Fibroblast of skin of scalp (primary cell): ENCODE results near the gene DCAF5.
"Not testable (repeated sequence)": the region's sequence is repeated elsewhere in the genome, so short reads cannot be mapped to it uniquely, and the experiment has no call there.

Experiments
- DNase-seq: peaks from one replicate; pipeline ENCODE4 v3.0.0-alpha.2; 2013

Gene DCAF5

GRCh38 chr14:69040353-69040752 lies 112.6 kb downstream of the DCAF5 start:
- no peak for DNase-seq

DNA sequence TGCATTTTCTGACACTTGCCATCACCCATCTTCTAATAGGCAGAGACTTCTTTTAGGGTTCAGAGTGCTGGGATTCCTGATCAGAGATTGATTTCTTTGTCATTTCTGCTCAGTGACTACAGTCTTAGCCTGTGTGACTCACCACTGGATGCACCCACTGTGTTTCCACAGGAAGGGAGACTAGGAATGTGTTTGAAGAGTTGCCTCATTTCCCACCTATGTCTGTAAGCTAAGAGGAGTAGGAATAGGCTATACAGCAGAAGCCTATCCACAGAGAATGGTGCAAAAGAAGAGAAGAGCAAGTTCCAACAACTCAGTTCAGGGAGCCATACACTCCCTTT lies 113.7 kb downstream of the DCAF5 start:
- DNase-seq, result peak; percentile 73

- DNase-seq, result peak; percentile 96
Observed at GRCh38 chr14:69038455-69039287, 114.2 kb downstream of the DCAF5 start.

GRCh38 chr14:69037790-69038454 lies 115.0 kb downstream of the DCAF5 start:
- peak; percentile 63 for DNase-seq

DNA sequence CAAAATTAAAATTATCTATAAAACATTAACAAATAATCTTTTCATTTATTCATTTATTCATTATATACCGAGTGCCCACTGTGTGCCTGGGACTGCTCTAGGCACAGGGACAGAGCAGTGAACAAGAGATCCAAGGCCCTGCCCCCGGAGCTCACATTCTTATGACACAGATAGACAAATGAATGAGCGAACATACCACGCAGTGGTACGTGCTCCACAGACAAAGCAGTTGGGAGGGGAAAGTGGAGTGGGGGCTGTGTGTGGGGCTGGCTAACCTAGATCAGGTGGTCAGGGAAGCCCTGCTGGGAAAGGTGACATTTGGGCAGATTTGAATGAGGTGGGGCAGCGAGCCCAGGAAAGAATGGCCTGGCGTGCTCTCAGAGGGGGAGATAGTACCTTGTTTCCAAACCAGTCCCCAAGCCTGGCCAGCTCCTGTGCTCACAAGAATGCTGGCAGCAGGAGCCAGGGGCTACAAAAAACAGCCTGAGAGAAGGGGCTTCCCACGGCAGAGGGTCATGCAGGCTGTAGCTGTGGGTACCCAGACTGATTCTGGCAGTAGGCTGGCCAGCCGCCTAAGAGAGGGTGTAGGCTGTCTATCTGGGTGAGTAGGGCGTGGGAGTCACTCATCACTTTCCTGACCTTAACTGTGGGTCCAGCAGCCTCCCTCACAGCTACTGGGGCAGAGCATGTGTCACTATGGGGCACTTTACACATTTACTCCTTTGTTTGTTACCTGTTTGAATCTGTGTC lies 116.0 kb downstream of the DCAF5 start:
- no peak for DNase-seq

DNA sequence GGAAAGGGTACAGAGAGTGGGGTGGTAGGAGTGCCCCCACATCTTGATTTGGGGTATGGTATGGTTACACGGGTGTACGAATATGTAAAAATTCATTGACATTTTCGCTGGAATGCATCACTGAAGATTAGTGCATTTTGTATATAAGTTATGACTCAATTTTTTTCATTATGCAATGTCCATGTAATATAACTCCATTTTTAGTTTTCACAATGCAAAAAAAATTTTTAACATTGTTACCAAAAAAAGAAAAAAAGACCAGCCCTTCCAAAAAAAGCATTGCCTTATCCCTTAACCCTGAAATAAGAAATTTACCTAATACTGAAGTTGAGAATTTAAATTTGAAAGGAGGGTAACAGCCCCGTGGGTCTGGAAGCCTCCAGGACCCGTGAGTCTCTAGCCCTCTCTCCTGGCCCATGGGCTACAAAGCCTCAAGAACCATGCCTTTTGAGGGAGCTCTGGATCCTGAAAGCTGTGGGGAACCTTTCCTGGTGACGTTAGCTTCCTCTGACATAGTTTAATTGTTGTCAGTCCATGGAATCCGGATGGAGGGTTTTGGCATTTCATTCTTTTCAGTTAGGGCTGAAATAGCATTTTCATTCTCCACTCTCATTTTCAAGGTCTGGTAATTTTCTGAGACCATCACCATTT lies 118.2 kb downstream of the DCAF5 start:
- peak; percentile 86 for DNase-seq

- no peak for DNase-seq
Observed at GRCh38 chr14:69027242-69027913, 125.5 kb downstream of the DCAF5 start.

GRCh38 chr14:69023035-69023434 lies 129.9 kb downstream of the DCAF5 start:
- no peak for DNase-seq

- DNase-seq, result not testable (repeated sequence)
Observed at GRCh38 chr14:69022093-69022492, 130.8 kb downstream of the DCAF5 start.

- no peak for DNase-seq
Observed at GRCh38 chr14:69017706-69018105, 135.2 kb downstream of the DCAF5 start.

- DNase-seq, result peak; percentile 13
Observed at GRCh38 chr14:69014829-69015259, 138.1 kb downstream of the DCAF5 start.

- peak; percentile 75 for DNase-seq
Observed at GRCh38 chr14:69013943-69014782, 138.8 kb downstream of the DCAF5 start.

DNA sequence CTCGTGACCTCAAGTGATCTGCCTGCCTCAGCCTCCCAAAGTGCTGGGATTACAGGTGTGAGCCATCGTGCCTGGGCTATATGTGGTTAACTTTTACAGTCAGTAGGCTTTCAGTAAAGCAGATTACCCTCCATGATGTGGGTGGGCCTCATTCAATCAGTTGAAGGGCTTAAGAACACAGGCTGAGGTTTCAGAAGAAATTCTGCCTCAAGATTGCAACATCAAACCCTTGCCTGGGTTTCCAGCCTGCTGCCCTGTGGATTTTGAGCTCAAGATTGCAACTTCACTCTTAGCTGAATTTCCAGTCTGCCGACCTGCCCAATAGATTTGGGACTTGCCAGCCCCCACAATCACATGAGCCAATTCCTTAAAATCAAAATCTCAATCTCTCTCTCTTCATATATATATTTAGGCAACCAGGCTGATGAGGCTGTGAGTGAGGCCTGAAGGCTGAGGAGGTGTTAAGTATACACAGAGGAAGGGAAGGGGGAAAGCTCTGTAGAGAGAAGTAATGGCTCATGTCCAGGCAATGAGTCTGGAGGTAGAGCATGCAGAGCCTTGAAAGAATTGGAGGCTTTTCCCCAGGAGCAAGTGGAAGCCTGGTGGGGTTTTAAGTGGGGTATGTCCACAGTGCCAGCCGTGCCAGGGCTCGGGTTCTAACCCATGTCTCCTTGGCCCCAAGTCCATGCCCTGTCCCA lies 140.5 kb downstream of the DCAF5 start:
- no peak for DNase-seq

DNA sequence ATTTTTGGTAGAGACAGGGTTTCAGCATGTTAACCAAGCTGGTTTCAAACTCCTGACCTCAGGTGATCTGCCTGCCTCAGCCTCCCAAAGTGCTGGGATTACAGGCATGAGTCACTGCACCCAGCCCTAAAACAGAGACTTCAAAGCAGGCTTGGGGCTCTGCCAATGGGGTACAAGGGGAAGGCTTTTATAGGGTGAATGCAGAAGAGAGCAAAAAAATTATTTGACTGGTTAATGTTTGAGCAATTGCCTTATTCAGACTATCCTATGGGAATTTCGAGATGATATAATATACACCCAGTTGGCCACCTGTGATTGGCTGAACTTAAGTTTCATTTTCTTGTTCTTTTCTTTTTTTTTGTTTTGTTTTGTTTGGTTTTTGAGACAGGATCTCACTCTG lies 142.3 kb downstream of the DCAF5 start:
- DNase-seq, result no peak

GRCh38 chr14:69008421-69008884 lies 144.5 kb downstream of the DCAF5 start:
- DNase-seq, result peak; percentile 87

GRCh38 chr14:69006346-69006745 lies 146.6 kb downstream of the DCAF5 start:
- no peak for DNase-seq

DNA sequence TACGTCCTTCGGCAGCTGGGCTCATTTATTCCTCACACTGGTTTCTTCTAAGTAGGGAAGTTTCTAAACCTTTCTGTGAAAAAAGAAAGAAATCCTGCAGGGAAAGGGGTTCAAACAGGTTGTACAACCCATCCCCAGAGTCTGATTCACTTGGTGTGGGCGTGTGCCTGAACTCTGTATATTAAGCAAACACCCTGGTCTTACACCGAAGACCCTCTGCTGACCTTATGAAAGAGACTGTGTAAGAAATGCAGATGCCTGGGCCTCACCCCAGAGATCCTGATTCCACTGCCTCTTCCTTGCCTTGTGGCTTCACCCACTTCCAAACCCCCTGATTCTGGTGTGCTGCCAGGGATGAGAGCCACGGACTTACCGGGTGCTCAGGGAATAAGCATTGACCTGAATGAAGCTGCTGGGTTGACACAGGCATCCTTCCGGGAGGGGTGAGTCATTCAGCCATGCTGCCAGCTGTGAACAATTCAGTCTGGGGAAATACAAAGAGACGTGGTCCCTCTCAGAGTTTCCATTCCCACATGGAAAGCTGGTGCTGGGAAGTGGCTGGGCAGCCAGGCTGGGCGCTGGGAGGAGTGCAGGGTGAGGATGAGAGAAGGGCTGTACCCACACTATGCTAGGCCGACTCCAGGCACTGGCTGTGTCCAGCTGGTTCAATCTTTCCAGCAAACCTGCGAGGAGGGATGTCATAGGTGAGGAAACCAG lies 147.3 kb downstream of the DCAF5 start:
- peak; percentile 93 for DNase-seq

DNA sequence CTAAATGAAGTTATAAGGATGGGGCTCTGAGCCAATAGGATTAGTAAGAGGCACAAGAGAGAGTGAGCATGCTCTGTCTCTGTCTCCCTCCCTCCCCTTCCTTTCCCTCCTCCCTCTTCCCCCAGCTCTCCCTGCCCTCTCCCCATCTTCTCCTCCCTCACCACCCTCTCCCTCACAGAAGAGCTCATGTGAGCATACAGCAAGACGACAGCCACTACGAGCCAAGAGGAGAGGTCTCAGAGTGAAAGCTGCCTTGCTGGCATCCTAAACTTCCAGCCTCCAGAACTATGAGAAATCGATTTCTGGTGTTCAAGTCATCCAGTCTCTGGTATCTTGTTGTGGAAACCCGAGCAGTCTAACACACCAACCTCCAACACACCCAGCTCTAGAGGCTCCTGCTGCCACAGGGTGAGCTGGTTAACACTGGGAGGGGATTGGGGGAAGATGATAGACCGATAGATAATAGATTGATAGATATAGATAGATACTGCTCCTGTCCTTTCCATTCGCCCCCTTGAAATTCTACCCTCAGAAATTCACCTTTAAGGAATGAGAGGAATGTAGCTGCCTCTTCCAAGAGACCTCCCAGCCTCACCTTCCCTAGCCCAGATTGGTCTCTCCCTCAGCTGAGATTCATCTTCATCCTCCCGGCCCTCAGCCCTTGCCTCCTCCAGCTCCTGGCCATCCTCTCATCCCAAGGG lies 148.0 kb downstream of the DCAF5 start:
- DNase-seq, result peak; percentile 64

GRCh38 chr14:69003626-69004025 lies 149.3 kb downstream of the DCAF5 start:
- no peak for DNase-seq
